H1 (cell line): ENCODE results near the gene PDS5A. TPM values are rescaled to one million over a fixed set of nuclear protein-coding genes. Genes with fewer than 3 reads are reported as not detected.

Experiments used
- CTCF ChIA-PET: fragments of 300-600 bp; sonication (Branson Sonifier 250); formaldehyde crosslinking; loops from one replicate; lab custom pipeline; 2021; ENCODE audit not compliant: partially characterized antibody; lab: Charles Lee
- POLR2A ChIA-PET: fragments of 300-600 bp; sonication (Branson Sonifier 250); formaldehyde crosslinking; loops from one replicate; lab custom pipeline; 2021; ENCODE audit warnings: inconsistent platforms; ENCODE audit not compliant: partially characterized antibody; lab: Charles Lee
- DNase-seq, 2 experiments: peaks; one replicate each; pipeline versions ENCODE4 v3.0.0 to v3.0.0-alpha.2; 2010 to 2022; ENCODE audit warnings: low spot score in 2 of 2, low read depth in 1 of 2, mixed read lengths in 1 of 2
- FAIRE-seq: peaks from 2 replicates; lab custom pipeline; 2011; peaks lifted over from hg19 to GRCh38; lab: Jason Lieb, UNC
- H2AFZ ChIP-seq: 2 replicates; pipeline ENCODE4 v1.8.1; 2012; ENCODE audit warnings: low read length, inconsistent platforms
- H2AK5ac ChIP-seq: 2 replicates; pipeline ENCODE4 v1.6.1; 2013; ENCODE audit warnings: low read depth, low read length
- H2BK120ac ChIP-seq: replicated peaks from 2 replicates; pipeline ENCODE3; 2013; ENCODE audit warnings: low read depth, low read length, inconsistent platforms
- H2BK12ac ChIP-seq: 2 replicates; pipeline ENCODE4 v1.6.1; 2013; ENCODE audit warnings: low read depth, low read length
- H2BK15ac ChIP-seq: 2 replicates; pipeline ENCODE4 v1.6.1; 2013; ENCODE audit warnings: low read length
- H2BK20ac ChIP-seq: 2 replicates; pipeline ENCODE4 v1.6.1; 2013; ENCODE audit warnings: low read length
- H2BK5ac ChIP-seq: 2 replicates; pipeline ENCODE4 v1.6.1; 2013; ENCODE audit warnings: low read depth, low read length
- H3K14ac ChIP-seq: 2 replicates; pipeline ENCODE4 v1.6.1; 2013; ENCODE audit warnings: inconsistent platforms; ENCODE audit not compliant: insufficient read length
- H3K18ac ChIP-seq: 2 replicates; pipeline ENCODE4 v1.6.1; 2013; ENCODE audit warnings: low read length; ENCODE audit errors: extremely low read depth
- H3K23ac ChIP-seq: 2 replicates; pipeline ENCODE4 v1.6.1; 2013; ENCODE audit warnings: inconsistent platforms; ENCODE audit not compliant: insufficient read length
- H3K23me2 ChIP-seq: 2 replicates; pipeline ENCODE4 v1.6.1; 2013; ENCODE audit warnings: low read depth, low read length
- H3K27ac ChIP-seq: 2 replicates; pipeline ENCODE4 v1.6.1; 2011; ENCODE audit warnings: low read depth, low read length, inconsistent platforms
- H3K27me3 ChIP-seq, 4 experiments: replicated peaks in 1 of 4; 1 replicate in 1 of 4; 2 replicates in 3 of 4; pipeline versions ENCODE4 v1.6.1 to v1.8.1; 2011 to 2013; ENCODE audit warnings: low read length in 3 of 4, mild to moderate bottlenecking in 3 of 4, inconsistent platforms in 2 of 4, mixed read lengths in 2 of 4, moderate library complexity in 1 of 4; ENCODE audit not compliant: control insufficient read depth in 3 of 4, insufficient read depth in 3 of 4; ENCODE audit errors: extremely low read depth in 1 of 4
- H3K36me3 ChIP-seq, 4 experiments: 2 replicates each; pipeline versions ENCODE4 v1.6.1 to v1.8.1; 2011 to 2013; ENCODE audit warnings: mild to moderate bottlenecking in 4 of 4, low read length in 3 of 4, moderate library complexity in 2 of 4, control low read depth in 1 of 4, inconsistent platforms in 1 of 4; ENCODE audit not compliant: insufficient read depth in 4 of 4, control insufficient read depth in 2 of 4
- H3K4ac ChIP-seq: replicated peaks from 2 replicates; pipeline ENCODE3; 2013; ENCODE audit warnings: low read length, low read depth, mixed read lengths, inconsistent platforms; ENCODE audit not compliant: insufficient read length
- H3K4me1 ChIP-seq, 4 experiments: replicated peaks in 1 of 4; 1 replicate in 1 of 4; 2 replicates in 3 of 4; pipeline versions ENCODE4 v1.6.1 to v1.8.1; 2011 to 2013; ENCODE audit warnings: low read length in 3 of 4, inconsistent platforms in 2 of 4, mixed read lengths in 1 of 4; ENCODE audit not compliant: insufficient read depth in 4 of 4, control insufficient read depth in 3 of 4
- H3K4me2 ChIP-seq, 2 experiments: 2 replicates each; pipeline versions ENCODE4 v1.6.1 to v1.8.1; 2011 to 2013; ENCODE audit warnings: low read depth in 2 of 2, low read length in 2 of 2, control low read depth in 1 of 2, inconsistent platforms in 1 of 2, mild to moderate bottlenecking in 1 of 2; ENCODE audit not compliant: insufficient read depth in 1 of 2
- H3K4me3 ChIP-seq, 4 experiments: fragments of 200-600, 300-600 bp in 1 of 4; sonication (generic), shearing (Covaris generic), sonication (Bioruptor Twin) in 1 of 4; 2 replicates each; pipeline versions ENCODE4 v1.5.1 to v1.8.1; 2011 to 2016; ENCODE audit warnings: low read length in 4 of 4, low read depth in 3 of 4, control low read depth in 2 of 4, inconsistent platforms in 2 of 4, mild to moderate bottlenecking in 2 of 4, mixed read lengths in 1 of 4, moderate library complexity in 1 of 4; ENCODE audit not compliant: insufficient read depth in 2 of 4; ENCODE audit errors: extremely low read depth in 1 of 4
- H3K56ac ChIP-seq: replicated peaks from 2 replicates; pipeline ENCODE3; 2013; ENCODE audit warnings: low read depth, mild to moderate bottlenecking, mixed read lengths, low read length, inconsistent platforms; ENCODE audit not compliant: insufficient read length
- H3K79me1 ChIP-seq: 2 replicates; pipeline ENCODE4 v1.6.1; 2013; ENCODE audit warnings: low read depth, low read length, control low read depth
- H3K79me2 ChIP-seq, 2 experiments: 2 replicates each; pipeline versions ENCODE4 v1.6.1 to v1.8.1; 2012 to 2013; ENCODE audit warnings: low read length in 2 of 2, mild to moderate bottlenecking in 2 of 2, inconsistent platforms in 1 of 2; ENCODE audit not compliant: insufficient read depth in 2 of 2, control insufficient read depth in 1 of 2
- H3K9ac ChIP-seq, 4 experiments: replicated peaks in 1 of 4; 1 replicate in 1 of 4; 2 replicates in 3 of 4; pipeline versions ENCODE4 v1.6.1 to v1.8.1; 2011 to 2013; ENCODE audit warnings: low read depth in 3 of 4, low read length in 3 of 4, control low read depth in 2 of 4, mild to moderate bottlenecking in 2 of 4, moderate library complexity in 2 of 4, inconsistent platforms in 1 of 4; ENCODE audit errors: extremely low read depth in 1 of 4
- H3K9me3 ChIP-seq, 2 experiments: 2 replicates each; pipeline versions ENCODE4 v1.6.1 to v1.8.1; 2012 to 2013; ENCODE audit warnings: mild to moderate bottlenecking in 2 of 2, moderate library complexity in 2 of 2, control low read depth in 1 of 2, inconsistent platforms in 1 of 2, low read depth in 1 of 2, low read length in 1 of 2, mixed read lengths in 1 of 2; ENCODE audit not compliant: insufficient read depth in 2 of 2
- H4K20me1 ChIP-seq, 2 experiments: replicated peaks in 1 of 2; 2 replicates each; pipeline versions ENCODE3 to v1.8.1; 2011 to 2013; ENCODE audit warnings: inconsistent platforms in 2 of 2, low read length in 2 of 2, mild to moderate bottlenecking in 1 of 2; ENCODE audit not compliant: insufficient read depth in 2 of 2, control insufficient read depth in 1 of 2
- H4K5ac ChIP-seq: 2 replicates; pipeline ENCODE4 v1.6.1; 2013; ENCODE audit warnings: low read length, low read depth, mixed read lengths, inconsistent platforms; ENCODE audit not compliant: insufficient read length
- H4K8ac ChIP-seq: 2 replicates; pipeline ENCODE4 v1.8.0; 2013; ENCODE audit warnings: mild to moderate bottlenecking, moderate library complexity, low read length, inconsistent platforms; ENCODE audit not compliant: insufficient read depth; ENCODE audit errors: extremely low read depth
- H4K91ac ChIP-seq: replicated peaks from 2 replicates; pipeline ENCODE3; 2013; ENCODE audit warnings: low read length, mixed read lengths, inconsistent platforms; ENCODE audit not compliant: insufficient read length
- CREB1 ChIP-seq: IDR thresholded peaks from 2 replicates; pipeline ENCODE4 v1.6.1; 2012; ENCODE audit warnings: inconsistent platforms
- EGR1 ChIP-seq: IDR thresholded peaks from 2 replicates; pipeline ENCODE4 v1.6.1; 2011; ENCODE audit warnings: low read depth, low read length, borderline replicate concordance
- NRF1 ChIP-seq: IDR thresholded peaks from 2 replicates; pipeline ENCODE4 v1.6.1; 2011; ENCODE audit warnings: mild to moderate bottlenecking, low read depth, low read length, improper control_type of control experiment
- WGBS, 2 experiments: shearing (Covaris generic) in 1 of 2; methylation state at CpG; one replicate each; pipeline versions ENCODE4 v1.1.6 to v1.1.7; 2013 to 2015; ENCODE audit warnings: low lambda C conversion rate in 2 of 2, mixed read lengths in 2 of 2, inconsistent platforms in 1 of 2, low coverage in 1 of 2, missing lambda C conversion rate in 1 of 2; ENCODE audit not compliant: insufficient replicate concordance in 2 of 2, insufficient coverage in 1 of 2, insufficient read length in 1 of 2; ENCODE audit errors: extremely low coverage in 1 of 2, missing lambda C conversion rate in 1 of 2; 5-methylcytosine and 5-hydroxymethylcytosine counted together
- polyA plus RNA-seq, 7 experiments: library from polyadenylated mRNA; depleted of rRNA in 3 of 7; stranded (reverse) in 5 of 7; unstranded in 2 of 7; fragments of >200 nt in 5 of 7; fragments of 200-250 nt in 2 of 7; gene quantifications; 1 replicate in 5 of 7; 2 replicates in 1 of 7; 4 replicates in 1 of 7; pipeline versions ENCODE4 v1.2.1 to v1.2.3, GENCODE V29; 2011 to 2013; ENCODE audit warnings: missing spikeins in 2 of 7, mixed read lengths in 2 of 7
- total RNA-seq: library from RNA; stranded (reverse); fragmentation: NEBNext Ultra II Directional; extraction: Animal tissue kit (Norgen Biotek cat#: 25700); gene quantifications from 2 replicates; pipeline ENCODE4 v1.2.1, GENCODE V29; 2021

The PDS5A gene
- total and polyA plus RNA-seq, 2 of the 8 experiments (the other 6 are each of a cell fraction or from before 2014, with no cell fraction given) = 15.5 to 76.6 TPM

- WGBS, 2 experiments = 92% methylated on average over 7 of the region's 7 CpGs; no CpG with 5 or more reads in 1 of the 2 experiments
- DNase-seq = no peak
These were observed 151.9 kb downstream of the PDS5A start for GRCh38 chr4:39825741-39826231.

More at GRCh38 chr4:39825741-39826231, 151.9 kb downstream of the PDS5A start:
- FAIRE-seq = no peak
- CTCF ChIA-PET = interaction anchor here (1.1 kb wide), 1 partner anchor 356 kb away, joined by 3 read pairs; no protein-coding TSS in a partner anchor
- H3K4me1 ChIP-seq = no peaks in the 10 kb centered on the region
- H3K27me3 ChIP-seq = no peaks in the 10 kb centered on the region
- H2BK12ac ChIP-seq = no peak overlapping the region
- no peak overlapping the region for H2AFZ ChIP-seq
- POLR2A ChIA-PET = interaction anchor here (1.1 kb wide), 1 partner anchor 188 kb away, joined by 3 read pairs; no protein-coding TSS in a partner anchor
- H4K5ac ChIP-seq = no peak overlapping the region
- H2BK5ac ChIP-seq = no peak overlapping the region
- H4K91ac ChIP-seq = no peak overlapping the region
- no peak overlapping the region for H3K18ac ChIP-seq
- H3K56ac ChIP-seq = no peak overlapping the region
- H3K9me3 ChIP-seq = no peaks in the 10 kb centered on the region
- H3K79me2 ChIP-seq = no peaks in the 10 kb centered on the region
- no peak overlapping the region for H3K4me3 ChIP-seq
- no peak overlapping the region for H3K23ac ChIP-seq
- H2BK120ac ChIP-seq = no peak overlapping the region
- no peak overlapping the region for H3K4ac ChIP-seq
- no peak overlapping the region for H4K8ac ChIP-seq
- H2BK20ac ChIP-seq = no peak overlapping the region
- TF ChIP-seq EGR1 (no peak), NRF1 (no peak), CREB1 (no peak)
- H2AK5ac ChIP-seq = no peak overlapping the region
- H3K36me3 ChIP-seq = peaks cover 2 to 23% (median 12%) of the 10 kb centered on the region in 4 experiments; a peak in 5 of 8 replicates
- H3K27ac ChIP-seq = no peak overlapping the region
- no peak overlapping the region for H3K4me2 ChIP-seq
- no peak overlapping the region for H2BK15ac ChIP-seq
- H3K79me1 ChIP-seq = no peaks in the 10 kb centered on the region
- no peak overlapping the region for H3K14ac ChIP-seq
- H4K20me1 ChIP-seq = no peaks in the 10 kb centered on the region
- H3K23me2 ChIP-seq = no peaks in the 10 kb centered on the region
- no peak overlapping the region for H3K9ac ChIP-seq
